Astrocyte of the cerebellum (primary cell): ENCODE results near the gene ZNF81.

Experiments
- DNase-seq: peaks from one replicate; pipeline ENCODE4 v3.0.0-alpha.2; 2011; ENCODE audit warnings: low read depth
- H3K4me3 ChIP-seq: 2 replicates; pipeline ENCODE4 v1.5.1; 2011; ENCODE audit warnings: mild to moderate bottlenecking, low read depth, low read length, moderate library complexity
- in situ Hi-C: cut with HindIII; loops from 2 replicates; pipeline ENCODE4 v1.10.0; 2017; ENCODE audit warnings: low sequenced_read_pairs
- TF ChIP-seq, protein P1 (sequence below): IDR thresholded peaks from 2 replicates; pipeline ENCODE4 v1.5.1; 2012; ENCODE audit warnings: low read length, low read depth, moderate library complexity, mild to moderate bottlenecking; ENCODE audit errors: missing control alignments

ZNF81 gene

DNA sequence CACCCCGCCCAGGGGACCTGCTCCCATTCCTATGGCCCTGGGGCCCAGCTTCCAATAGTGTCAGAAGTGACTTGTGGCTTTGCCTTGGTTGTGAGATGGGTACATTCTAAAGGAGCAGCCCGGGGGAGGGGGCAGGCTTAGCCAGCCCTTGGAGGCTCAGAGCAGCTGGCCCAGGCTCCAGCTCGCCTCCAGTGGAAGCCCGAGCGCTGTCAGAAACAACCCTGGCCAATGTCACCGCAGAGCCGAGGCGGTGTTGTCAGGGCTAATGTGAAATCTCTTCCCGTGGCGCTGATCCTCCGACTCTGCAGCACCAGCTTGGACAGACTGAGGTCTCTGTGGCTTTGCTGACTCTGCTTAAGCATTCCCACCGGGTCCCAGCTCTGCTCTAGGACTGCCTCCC lies 29.2 kb upstream of the ZNF81 start:
- no peak for DNase-seq
- in situ Hi-C loops, result no loop called here
- TF ChIP-seq, protein P1, sequence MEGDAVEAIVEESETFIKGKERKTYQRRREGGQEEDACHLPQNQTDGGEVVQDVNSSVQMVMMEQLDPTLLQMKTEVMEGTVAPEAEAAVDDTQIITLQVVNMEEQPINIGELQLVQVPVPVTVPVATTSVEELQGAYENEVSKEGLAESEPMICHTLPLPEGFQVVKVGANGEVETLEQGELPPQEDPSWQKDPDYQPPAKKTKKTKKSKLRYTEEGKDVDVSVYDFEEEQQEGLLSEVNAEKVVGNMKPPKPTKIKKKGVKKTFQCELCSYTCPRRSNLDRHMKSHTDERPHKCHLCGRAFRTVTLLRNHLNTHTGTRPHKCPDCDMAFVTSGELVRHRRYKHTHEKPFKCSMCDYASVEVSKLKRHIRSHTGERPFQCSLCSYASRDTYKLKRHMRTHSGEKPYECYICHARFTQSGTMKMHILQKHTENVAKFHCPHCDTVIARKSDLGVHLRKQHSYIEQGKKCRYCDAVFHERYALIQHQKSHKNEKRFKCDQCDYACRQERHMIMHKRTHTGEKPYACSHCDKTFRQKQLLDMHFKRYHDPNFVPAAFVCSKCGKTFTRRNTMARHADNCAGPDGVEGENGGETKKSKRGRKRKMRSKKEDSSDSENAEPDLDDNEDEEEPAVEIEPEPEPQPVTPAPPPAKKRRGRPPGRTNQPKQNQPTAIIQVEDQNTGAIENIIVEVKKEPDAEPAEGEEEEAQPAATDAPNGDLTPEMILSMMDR, result no peak
- H3K4me3 ChIP-seq, result no peak overlapping the region

DNA sequence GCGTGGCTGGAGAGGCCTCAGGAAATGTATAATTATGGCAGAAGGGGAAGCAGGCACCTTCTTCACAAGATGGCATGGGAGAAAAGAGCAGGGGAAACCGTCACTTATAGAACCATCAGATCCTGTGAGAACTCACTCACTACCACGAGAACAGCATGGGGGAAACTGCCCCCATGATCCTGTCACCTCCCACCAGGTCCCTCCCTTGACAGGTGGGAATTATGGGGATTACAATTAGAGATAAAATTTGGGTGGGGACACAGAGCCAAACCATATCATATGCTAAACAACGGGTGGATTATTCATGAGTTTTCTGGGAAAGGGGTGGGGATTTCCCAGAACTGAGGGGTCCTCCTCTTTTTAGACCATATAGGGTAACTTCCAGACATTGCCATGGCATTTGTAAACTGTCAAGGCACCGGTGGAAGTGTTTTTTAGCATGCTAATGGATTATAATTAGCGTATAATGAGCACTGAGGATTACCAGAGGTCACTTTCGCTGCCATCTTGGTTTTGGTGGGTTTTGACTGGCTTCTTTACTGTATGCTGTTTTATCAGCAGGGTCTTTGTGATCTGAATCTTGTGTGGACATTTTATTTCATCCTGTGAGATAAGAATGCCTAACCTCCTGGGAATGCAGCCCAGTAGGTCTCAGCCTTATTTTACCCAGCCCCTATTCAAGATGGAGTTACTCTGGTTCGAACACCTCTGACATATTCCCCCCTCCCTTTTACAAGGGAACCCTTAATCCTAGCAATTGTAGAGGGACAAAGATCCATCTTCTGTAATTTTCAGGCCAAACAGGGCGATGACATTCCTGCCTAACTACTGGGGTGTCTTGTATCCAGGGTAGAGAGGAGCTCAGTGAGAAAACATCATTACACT lies 27.6 kb upstream of the ZNF81 start:
- TF ChIP-seq, protein P1, result no peak

DNA sequence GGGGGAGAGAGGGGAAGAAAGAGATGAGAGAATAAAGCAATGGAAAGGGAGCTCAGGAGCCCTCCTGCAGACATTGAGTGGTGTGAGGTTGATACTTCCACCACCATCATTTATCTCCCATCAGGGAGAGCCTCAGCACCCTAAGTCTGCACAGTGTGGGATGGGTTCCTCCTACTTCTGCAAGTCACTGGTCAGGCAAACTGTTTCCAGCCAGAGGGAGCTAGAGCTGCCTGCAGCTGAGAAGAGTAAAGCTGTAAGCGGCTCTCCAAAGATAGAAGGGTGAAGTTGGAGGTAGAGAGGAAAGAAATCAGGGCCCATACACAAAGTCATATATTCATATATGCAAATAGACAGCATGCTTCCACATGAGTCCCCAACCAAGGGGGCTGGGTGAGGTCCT lies 21.9 kb upstream of the ZNF81 start:
- H3K4me3 ChIP-seq, result no peak overlapping the region
- TF ChIP-seq, protein P1, result no peak
- in situ Hi-C loops, result no loop called here
- DNase-seq, result no peak

More for the DNA sequence above, 27.6 kb upstream of the ZNF81 start:
- in situ Hi-C loops, result no loop called here
- no peak for DNase-seq
- H3K4me3 ChIP-seq, result no peak overlapping the region

DNA sequence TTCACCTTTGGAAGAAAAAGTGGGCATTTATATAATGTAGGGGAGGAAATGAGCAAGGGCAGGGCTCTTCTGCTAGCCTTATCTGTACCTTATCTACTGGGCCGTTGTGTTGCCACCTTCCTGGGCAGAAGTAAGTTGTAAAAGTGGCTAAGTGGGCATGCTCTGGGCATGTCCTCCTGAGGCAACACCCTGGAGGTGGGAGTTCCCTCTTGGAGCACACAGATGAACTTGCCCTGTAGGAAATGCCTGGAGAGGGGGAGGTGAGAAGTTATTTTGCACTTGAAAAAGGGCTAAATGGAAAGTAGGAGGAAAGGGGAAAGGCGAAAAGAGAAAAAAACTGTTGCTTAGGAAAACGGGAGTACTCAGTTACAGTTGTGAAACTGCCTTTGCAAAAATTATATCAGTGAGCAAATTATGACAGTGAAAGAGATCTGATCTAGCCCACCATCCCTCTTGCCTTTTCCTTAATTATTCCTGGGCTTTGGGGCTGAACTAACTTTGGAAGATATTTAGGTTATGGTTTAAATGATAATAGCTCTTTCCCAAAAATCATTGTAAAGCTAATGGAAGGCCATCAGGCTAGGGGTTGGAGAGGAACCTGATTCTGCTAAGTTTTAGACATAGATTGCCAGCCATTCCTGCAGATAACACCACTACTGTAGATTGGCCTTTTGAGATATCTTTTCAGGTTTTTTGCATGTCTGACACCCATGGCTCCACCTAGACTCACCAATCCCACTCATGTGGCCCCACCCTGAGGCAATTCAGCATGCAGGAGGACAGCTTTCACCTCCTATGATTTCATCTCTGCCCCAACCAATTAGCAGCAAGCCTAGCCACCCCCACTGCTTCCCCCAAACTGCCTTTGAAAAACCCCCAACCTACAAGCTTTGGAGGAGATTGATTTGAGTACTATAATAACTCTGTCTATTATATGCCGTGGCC lies 20.5 kb upstream of the ZNF81 start:
- DNase-seq, result no peak
- in situ Hi-C loops, result no loop called here
- H3K4me3 ChIP-seq, result no peak overlapping the region
- TF ChIP-seq, protein P1, result no peak

DNA sequence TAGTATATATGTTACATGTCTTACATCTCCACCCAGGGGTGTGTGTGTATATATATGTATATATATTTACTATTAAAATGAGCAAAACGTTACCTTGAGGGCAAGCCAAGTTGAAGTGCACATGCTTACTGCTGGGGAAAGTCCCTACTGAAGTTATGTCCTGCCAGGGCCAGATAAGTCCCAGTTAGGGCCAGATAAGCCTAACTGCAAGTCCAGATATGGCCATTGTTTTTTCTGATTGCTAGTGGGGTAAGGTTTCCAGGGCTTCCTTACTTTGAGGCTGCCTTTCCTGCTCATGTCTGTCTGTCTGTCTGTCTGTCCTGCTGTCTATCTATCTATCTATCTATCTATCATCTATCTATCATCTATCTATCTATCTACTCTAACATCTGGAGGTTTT lies 19.3 kb upstream of the ZNF81 start:
- DNase-seq, result no peak
- TF ChIP-seq, protein P1, result no peak
- no peak overlapping the region for H3K4me3 ChIP-seq
- in situ Hi-C loops, result no loop called here

DNA sequence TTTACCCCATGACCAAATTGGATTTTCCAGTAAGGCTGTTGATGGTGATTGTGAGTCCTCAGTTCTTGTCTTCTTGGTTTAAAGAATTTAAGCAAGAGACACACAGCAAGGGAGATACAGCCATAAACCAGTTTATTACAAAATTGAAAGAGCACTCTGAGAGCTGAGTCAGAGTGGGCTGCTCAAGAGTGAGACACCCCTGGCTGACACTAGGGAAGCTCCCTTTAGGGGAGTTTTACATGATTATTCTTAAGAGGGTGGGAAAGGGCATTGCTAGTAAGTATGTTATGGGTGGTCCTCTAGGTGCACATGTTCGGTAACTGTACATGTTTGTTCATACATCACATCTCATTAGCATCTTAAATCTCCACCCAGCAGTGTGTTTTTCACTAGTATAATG lies 18.8 kb upstream of the ZNF81 start:
- no peak for DNase-seq
- in situ Hi-C loops, result no loop called here
- H3K4me3 ChIP-seq, result no peak overlapping the region
- TF ChIP-seq, protein P1, result no peak
